22Rv1 (cell line): Measurements from ENCODE around the gene ASAP2.

ENCODE experiments used
- CTCF ChIP-seq: fragments of 450-650 bp; IDR thresholded peaks from 2 replicates; pipeline ENCODE4 v1.5.1; 2017; ENCODE audit warnings: mild to moderate bottlenecking
- ZFX ChIP-seq: fragments of 450-650 bp; IDR thresholded peaks from 2 replicates; pipeline ENCODE4 v1.6.1; 2017; ENCODE audit warnings: antibody characterized with exemption, borderline replicate concordance

- TF ChIP-seq CTCF (no peak), ZFX (no peak)
These were observed 203.5 kb downstream of the ASAP2 start for GRCh38 chr2:9410108-9410507.
